GM19023 (cell line): ENCODE measurements around the gene UMODL1.
"Not testable (repeated sequence)": the region's sequence is repeated elsewhere in the genome, so short reads cannot be mapped to it uniquely, and the experiment has no call there.

Experiments used
- ATAC-seq: cut with Tn5 transposase; IDR thresholded peaks from one replicate; pipeline ENCODE4 v1.9.1; 2021; ENCODE audit warnings: mild to moderate bottlenecking, moderate library complexity; ENCODE audit not compliant: unreplicated experiment

The UMODL1 gene

DNA sequence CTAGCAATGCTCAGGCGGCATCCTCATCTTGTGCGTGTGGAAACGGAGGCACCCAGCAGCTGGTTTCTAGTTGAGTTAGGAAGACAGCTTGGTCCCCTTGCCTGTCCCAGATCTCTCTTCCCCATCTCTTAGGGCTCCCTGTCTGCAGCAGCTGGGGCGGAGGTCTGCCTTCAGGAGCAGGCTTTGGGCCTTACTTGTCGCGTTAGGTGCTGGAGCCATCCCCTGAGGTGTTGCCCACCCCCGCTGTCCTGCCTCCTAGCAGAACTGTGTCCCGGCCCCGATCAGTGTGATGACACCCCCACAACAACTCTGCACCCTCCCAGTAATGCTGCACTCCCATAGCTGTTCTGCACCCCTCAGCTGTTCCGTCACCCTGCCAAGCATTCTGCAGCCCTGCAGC, 40.7 kb downstream of the UMODL1 start:
- ATAC-seq = no peak

- no peak for ATAC-seq
These were observed 41.1 kb downstream of the UMODL1 start for GRCh38 chr21:42112238-42112637.

DNA sequence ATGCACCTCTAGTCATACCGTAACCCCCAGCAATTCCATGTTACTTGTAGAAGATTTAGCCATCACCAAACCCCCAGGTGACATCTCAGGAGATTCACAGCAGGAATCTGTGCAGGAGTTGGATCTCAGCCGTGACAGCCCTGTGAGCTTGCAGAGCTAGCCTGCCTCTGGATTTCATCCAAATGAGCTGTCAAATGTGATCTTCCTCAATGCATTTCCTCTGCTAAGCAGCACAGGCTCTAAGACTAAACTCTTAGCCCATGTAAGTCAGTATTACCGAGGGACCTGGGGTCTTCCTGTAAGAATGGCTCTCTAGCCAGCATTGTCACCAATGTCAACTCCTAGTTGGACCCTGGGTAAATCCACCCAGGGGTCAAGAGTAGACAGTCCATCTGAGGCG, 41.7 kb downstream of the UMODL1 start:
- no peak for ATAC-seq

GRCh38 chr21:42113926-42114409, 42.9 kb downstream of the UMODL1 start:
- no peak for ATAC-seq

- no peak for ATAC-seq
These were observed 43.5 kb downstream of the UMODL1 start for GRCh38 chr21:42114646-42115045.

- no peak for ATAC-seq
These were observed 44.1 kb downstream of the UMODL1 start for GRCh38 chr21:42115136-42115683.

DNA sequence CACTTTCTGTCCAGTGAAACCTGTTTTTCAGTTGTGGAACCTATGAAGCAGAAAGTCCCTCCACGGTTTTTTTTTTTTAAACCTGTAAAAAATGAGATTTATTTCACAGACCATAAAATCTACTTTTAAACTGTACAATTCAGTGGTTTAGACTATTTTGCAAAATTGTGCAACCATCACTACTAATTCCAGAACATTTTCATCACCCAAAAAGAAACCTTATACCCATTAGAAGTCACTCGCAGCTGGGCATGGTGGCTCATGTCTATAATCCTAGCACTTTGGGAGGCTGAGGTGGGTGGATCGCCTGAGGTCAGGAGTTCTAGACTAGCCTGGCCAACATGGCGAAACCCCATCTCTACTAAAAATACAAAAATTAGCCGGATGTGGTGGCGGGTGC, 45.4 kb downstream of the UMODL1 start:
- ATAC-seq = not testable (repeated sequence)

DNA sequence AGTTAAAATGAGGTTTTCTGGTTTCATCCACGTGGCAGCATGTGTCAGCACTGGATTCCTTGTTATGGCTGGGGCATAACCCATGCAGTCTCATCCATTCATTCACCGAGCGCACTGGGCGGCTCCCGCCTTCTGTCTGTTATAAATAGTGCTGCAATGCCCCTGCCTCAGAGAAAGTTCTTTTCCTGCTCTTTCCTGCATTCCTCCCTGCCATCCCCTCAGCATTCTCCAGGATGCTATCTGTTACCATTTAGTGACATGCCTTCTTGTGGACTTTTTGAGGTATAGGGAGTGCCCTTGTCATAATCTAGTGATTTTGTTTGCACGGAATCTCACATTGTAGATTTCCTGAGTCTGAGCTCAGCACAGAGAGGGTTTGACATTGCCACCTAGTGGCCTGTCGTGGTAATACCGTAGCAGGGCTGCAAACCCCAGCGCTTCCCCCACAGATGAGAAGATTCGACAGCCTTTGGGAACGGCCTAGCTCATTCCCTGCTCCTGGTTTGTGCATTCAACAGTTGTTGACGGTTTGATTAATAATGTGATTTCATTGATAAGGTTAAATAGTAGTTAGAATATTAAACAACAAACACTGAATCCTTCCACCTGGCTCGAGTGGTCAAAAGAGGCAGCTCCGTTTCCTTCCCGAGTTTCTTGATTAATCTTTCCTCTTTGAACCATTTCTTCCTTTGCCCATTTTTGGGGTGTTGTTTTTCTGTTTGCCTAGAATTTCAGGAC, 46.3 kb downstream of the UMODL1 start:
- peak; percentile 50 for ATAC-seq

DNA sequence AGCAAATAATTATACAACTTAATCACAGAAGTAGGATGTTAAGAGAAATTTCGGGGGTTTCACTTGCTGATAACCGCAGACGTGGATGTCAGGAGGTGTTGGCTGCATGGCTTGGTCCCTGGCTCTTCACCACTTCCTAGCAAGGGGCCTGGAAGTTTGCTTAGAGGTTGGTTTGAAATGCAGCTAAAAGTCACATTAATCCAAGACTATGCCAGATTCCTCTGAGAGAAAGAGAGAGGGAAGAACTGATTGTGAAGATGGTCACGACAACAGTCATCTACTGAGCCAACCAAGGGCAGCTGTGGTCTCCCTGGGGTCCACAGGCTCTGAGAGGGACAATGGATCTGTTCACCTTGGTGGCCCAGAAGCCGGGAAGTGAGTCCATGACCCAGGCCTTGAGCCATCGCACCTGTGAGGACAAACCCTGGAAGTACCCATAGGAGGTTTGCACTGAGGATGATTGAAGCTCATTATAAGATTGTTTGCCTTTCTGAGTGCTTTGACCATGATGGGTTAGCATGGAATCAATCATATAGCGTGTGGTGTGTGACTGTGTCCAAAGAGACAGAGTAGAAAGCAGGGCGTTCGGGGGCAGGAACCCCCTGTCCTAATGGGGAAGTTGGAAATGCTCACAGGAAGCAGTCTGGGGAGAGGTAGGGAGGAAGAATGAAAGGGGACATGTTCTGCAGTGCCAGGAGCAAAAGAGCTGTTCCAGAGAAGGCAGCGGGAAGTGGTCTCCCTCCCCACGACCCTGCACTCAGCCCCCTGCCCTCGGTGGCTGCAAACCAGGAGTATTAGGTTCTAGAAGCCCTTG, 47.1 kb downstream of the UMODL1 start:
- no peak for ATAC-seq

DNA sequence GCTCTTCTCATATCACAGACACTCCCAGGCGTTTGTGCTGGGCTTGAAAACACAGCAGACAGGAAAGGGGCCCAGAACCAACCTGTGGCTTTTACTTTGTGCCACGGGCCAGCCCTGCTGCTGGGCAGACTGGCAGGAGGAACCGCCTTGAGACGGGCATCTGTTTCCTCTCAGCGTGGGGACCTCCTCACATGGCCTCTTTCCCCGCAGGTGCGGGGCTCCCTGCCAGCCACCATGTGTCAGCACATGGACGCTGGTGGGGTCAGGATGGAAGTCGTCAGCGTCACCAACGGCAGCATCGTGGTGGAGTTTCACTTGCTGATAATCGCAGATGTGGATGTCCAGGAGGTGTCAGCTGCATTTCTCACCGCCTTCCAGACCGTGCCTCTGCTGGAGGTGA, 47.8 kb downstream of the UMODL1 start:
- ATAC-seq = no peak

- no peak for ATAC-seq
These were observed 49.2 kb downstream of the UMODL1 start for GRCh38 chr21:42120101-42120902.

DNA sequence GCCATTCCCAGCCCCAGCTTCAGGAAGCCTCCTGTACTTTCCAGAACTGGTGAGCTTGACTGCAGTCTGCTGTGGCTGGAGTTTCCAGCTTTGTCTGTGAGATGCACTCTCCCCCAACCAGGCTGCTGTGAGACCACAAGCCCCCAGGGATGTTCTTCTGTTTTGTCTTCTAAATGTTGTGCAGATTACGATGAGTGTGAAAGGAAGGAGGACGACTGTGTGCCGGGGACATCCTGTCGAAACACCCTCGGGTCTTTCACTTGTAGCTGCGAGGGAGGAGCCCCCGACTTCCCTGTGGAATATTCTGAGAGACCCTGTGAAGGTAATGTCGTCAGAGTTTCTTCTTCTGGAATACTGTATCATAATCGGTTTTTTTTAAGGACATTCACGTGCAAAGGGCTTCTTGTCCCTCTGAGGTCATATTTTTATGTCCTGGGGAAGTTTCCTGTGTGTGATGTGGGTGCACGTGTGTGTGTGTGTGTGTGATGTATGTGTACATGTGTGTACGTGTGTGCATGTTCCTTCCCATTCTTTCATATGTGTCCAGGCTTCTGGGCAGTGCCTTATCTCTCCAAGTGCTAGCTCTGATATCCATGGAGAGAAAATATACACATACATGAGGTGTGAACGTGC, 49.9 kb downstream of the UMODL1 start:
- ATAC-seq = no peak

DNA sequence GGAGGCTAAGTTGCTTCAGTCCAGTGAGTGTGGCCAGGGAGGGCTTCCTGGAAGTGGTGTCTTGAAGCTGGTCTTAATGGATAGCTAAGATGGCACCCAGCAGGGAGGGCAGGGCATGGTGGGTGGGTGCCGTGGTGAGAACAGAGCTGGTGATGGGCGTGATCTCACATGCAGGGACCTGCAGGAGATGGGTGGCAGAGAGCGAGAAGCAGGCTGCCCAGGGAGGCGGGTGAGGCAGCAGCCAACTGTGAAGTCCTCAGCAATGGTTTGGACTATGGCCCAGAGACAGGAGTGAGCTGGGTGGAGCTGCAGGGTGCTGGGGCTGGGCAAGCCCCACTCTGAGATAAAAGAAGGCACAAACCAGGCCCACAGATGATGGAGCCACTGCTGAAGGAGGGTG, 50.7 kb downstream of the UMODL1 start:
- no peak for ATAC-seq

GRCh38 chr21:42122398-42122797, 51.3 kb downstream of the UMODL1 start:
- ATAC-seq = no peak

DNA sequence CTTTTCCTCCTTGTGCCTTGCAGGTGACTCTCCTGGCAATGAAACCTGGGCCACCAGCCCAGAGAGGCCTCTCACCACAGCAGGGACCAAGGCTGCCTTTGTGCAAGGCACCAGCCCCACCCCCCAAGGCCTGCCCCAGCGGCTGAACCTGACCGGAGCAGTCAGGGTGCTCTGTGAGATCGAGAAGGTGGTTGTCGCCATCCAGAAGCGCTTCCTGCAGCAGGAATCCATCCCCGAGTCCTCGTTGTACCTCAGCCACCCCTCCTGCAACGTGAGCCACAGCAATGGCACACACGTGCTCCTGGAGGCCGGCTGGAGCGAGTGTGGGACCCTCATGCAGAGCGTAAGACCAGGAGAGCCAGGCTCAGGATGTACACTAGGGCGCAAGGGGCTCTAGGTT, 51.7 kb downstream of the UMODL1 start:
- ATAC-seq = no peak

DNA sequence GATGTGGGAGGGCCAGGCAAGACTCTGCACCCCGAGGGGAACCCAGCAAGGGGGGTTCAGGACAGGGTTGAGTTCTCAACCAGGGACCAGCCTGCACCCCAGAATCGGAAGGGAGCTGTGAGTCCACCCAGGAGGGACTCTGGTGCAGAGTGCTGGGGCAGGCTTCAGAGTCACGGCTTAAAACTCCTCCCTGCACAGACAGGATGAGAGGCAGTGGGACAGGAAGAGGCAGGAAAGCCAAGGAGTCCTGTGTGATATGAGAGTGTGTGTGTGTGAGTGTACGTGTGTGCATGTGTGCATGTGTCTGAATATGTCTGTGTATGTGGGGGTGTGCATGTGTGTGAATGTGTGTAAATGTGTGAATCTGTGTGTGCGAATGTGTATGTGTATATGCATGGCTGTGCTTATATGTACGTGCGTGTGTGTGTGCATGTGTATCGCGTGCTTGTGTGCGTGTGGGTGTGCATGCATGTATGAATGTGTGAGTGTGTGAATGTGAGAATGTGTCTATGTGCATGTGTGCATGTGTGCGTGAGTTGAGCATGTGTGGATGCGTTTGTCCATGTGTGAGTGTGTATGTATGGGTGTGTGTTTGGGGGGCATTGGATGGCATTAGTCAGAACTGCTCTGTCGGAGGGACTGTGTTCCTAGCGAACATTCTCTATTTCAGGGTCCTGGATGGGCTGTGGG, 52.2 kb downstream of the UMODL1 start:
- no peak for ATAC-seq

GRCh38 chr21:42124081-42124480, 53.0 kb downstream of the UMODL1 start:
- no peak for ATAC-seq

- no peak for ATAC-seq
These were observed 53.9 kb downstream of the UMODL1 start for GRCh38 chr21:42124826-42125570.
